K562 (cell line): Measurements from ENCODE around the gene CFP. TPM values are rescaled to one million over a fixed set of nuclear protein-coding genes. Genes with fewer than 3 reads are reported as not detected.

Experiments used
- ATAC-seq: fragments of 200-7000 bp; cut with Tn5 transposase; 3 replicates; pipeline ENCODE4 v1.9.1; 2020; ENCODE audit warnings: moderate library complexity
- BruUV-seq: library from RNA; stranded (reverse); fragments of 400-500 nt; replicated peaks from 2 replicates; lab custom pipeline; 2021; lab: Mats Ljungman, UMichigan
- CTCF ChIA-PET: fragments of 300-600 bp; formaldehyde crosslinking; extraction: SDS; loops from one replicate; lab custom pipeline; 2021; ENCODE audit warnings: low intra/inter-chr PET ratio; lab: Yijun Ruan, JAX
- POLR2A ChIA-PET: fragments of 300-600, 350-650 bp; sonication (Branson Sonifier 250); formaldehyde crosslinking; extraction: SDS; loops from one replicate; lab custom pipeline; 2021; ENCODE audit warnings: antibody characterized with exemption, inconsistent platforms; lab: Yijun Ruan, JAX
- DNase-seq, 4 experiments: peaks; one replicate each; pipeline versions ENCODE4 v3.0.0 to v3.0.0-alpha.2; 2011 to 2018; ENCODE audit warnings: low spot score in 3 of 4, mixed read lengths in 3 of 4; ENCODE audit errors: extremely low read depth in 1 of 4
- FAIRE-seq: peaks from 2 replicates; lab custom pipeline; 2011; peaks lifted over from hg19 to GRCh38; lab: Jason Lieb, UNC
- H2AFZ ChIP-seq: 2 replicates; pipeline ENCODE4 v1.6.0; 2011; ENCODE audit warnings: low read depth, low read length, control low read depth, inconsistent platforms
- H3K27ac ChIP-seq: fragments of 200-600 bp; 3 replicates; pipeline ENCODE4 v1.8.0; 2011; ENCODE audit warnings: low read depth, mild to moderate bottlenecking, control low read depth, inconsistent platforms, low read length, moderate library complexity, mixed read lengths; ENCODE audit errors: extremely low read depth
- H3K27me3 ChIP-seq, 2 experiments: fragments of 300-600 bp in 1 of 2; 2 replicates in 1 of 2; 3 replicates in 1 of 2; pipeline versions ENCODE4 v1.6.0 to v1.8.0; 2011; ENCODE audit warnings: inconsistent platforms in 2 of 2, low read length in 2 of 2, mild to moderate bottlenecking in 1 of 2, mixed read lengths in 1 of 2, moderate library complexity in 1 of 2; ENCODE audit not compliant: control insufficient read depth in 2 of 2, insufficient read depth in 2 of 2
- H3K36me3 ChIP-seq: fragments of 300-600 bp; 3 replicates; pipeline ENCODE4 v1.8.0; 2011; ENCODE audit warnings: mild to moderate bottlenecking, low read length, inconsistent platforms; ENCODE audit not compliant: control insufficient read depth, insufficient read depth
- H3K4me1 ChIP-seq, 2 experiments: fragments of 200-600 bp in 1 of 2; replicated peaks in 1 of 2; 2 replicates in 1 of 2; 3 replicates in 1 of 2; pipeline versions ENCODE4 v1.5.1 to v1.8.0; 2011; ENCODE audit warnings: inconsistent platforms in 2 of 2, low read length in 2 of 2, mild to moderate bottlenecking in 1 of 2, mixed read lengths in 1 of 2, moderate library complexity in 1 of 2; ENCODE audit not compliant: control insufficient read depth in 2 of 2, insufficient read depth in 2 of 2
- H3K4me2 ChIP-seq: 2 replicates; pipeline ENCODE4 v1.6.1; 2011; ENCODE audit warnings: low read length, control low read depth, inconsistent platforms, mixed read lengths; ENCODE audit not compliant: insufficient read depth
- H3K4me3 ChIP-seq: fragments of 200-600 bp; sonication (generic), shearing (Covaris generic); 2 replicates; pipeline ENCODE4 v1.5.1; 2016; ENCODE audit warnings: control low read depth, inconsistent platforms
- H3K79me2 ChIP-seq: fragments of 200-600 bp; 3 replicates; pipeline ENCODE4 v1.8.0; 2011; ENCODE audit warnings: low read length, inconsistent platforms; ENCODE audit not compliant: control insufficient read depth, insufficient read depth
- H3K9ac ChIP-seq, 2 experiments: 2 replicates each; pipeline versions ENCODE4 v1.6.0 to v1.6.1; 2011; ENCODE audit warnings: low read depth in 2 of 2, low read length in 2 of 2, control low read depth in 1 of 2, inconsistent platforms in 1 of 2, mild to moderate bottlenecking in 1 of 2, mixed read lengths in 1 of 2; ENCODE audit not compliant: insufficient read depth in 1 of 2
- H3K9me1 ChIP-seq: one replicate; pipeline ENCODE4 v1.6.0; 2011; ENCODE audit warnings: inconsistent platforms, mild to moderate bottlenecking, low read length, moderate library complexity; ENCODE audit not compliant: control insufficient read depth, insufficient read depth
- H3K9me3 ChIP-seq: replicated peaks from 2 replicates; pipeline ENCODE4 v1.5.1; 2011; ENCODE audit warnings: low read depth, low read length, inconsistent platforms; ENCODE audit not compliant: control insufficient read depth, insufficient read depth
- H4K20me1 ChIP-seq: replicated peaks from 2 replicates; pipeline ENCODE4 v1.6.1; 2011; ENCODE audit warnings: low read length, inconsistent platforms, mixed read lengths; ENCODE audit not compliant: control insufficient read depth, insufficient read depth
- DNMT1 ChIP-seq: fragments of 450-650 bp; IDR thresholded peaks from 2 replicates; pipeline ENCODE4 v1.6.1; 2016; ENCODE audit warnings: antibody characterized with exemption, mild to moderate bottlenecking
- SMC3 ChIP-seq: conservative IDR thresholded peaks from 2 replicates; pipeline ENCODE4 v1.6.1; 2011; ENCODE audit warnings: low read depth, low read length, improper control_type of control experiment; ENCODE audit not compliant: insufficient read depth
- TEAD1 ChIP-seq, 2 experiments: fragments of 450-650 bp in 1 of 2; sonication (generic) in 1 of 2; formaldehyde crosslinking; IDR thresholded peaks; 2 replicates each; pipeline versions ENCODE4 v1.4.0 to v1.8.0; 2020 to 2022; ENCODE audit warnings: mild to moderate bottlenecking in 2 of 2, missing genetic modification reagents in 1 of 2
- WGBS: fragments of 100-300 bp; shearing (Covaris generic); methylation state at CpG from one replicate; pipeline ENCODE4 v1.1.6; 2016; ENCODE audit warnings: low coverage, mixed read lengths; ENCODE audit not compliant: insufficient coverage; ENCODE audit errors: missing lambda C conversion rate; 5-methylcytosine and 5-hydroxymethylcytosine counted together
- in situ Hi-C: fragments of 300-500 bp; cut with MboI; formaldehyde crosslinking; loops from 4 replicates; pipeline ENCODE4 v1.15.0; 2018; ENCODE audit warnings: inconsistent platforms, mixed read lengths
- intact Hi-C: fragments of 100-400 bp; cut with micrococcal nuclease; formaldehyde crosslinking; loops from 2 replicates; pipeline ENCODE4 v1.14.2; 2022
- polyA plus RNA-seq, 8 experiments: library from polyadenylated mRNA; depleted of rRNA in 4 of 8; stranded (reverse) in 5 of 8; unstranded in 3 of 8; fragments of >200 nt; fragmentation: Nextera tagmentation in 2 of 8; fragmentation: Illumina TruSeq in 1 of 8; extraction: Ambion mirVana in 2 of 8; extraction: Trizol in 1 of 8; gene quantifications; 2 replicates each; pipeline versions ENCODE4 v1.2.1 to v1.2.3, GENCODE V29; 2011 to 2014; ENCODE audit warnings: inconsistent platforms in 1 of 8, missing spikeins in 1 of 8
- total RNA-seq, 7 experiments: library from RNA; depleted of rRNA in 6 of 7; stranded (reverse); fragments of >200 nt in 6 of 7; fragmentation: Illumina TruSeq in 2 of 7; extraction: Trizol in 2 of 7; gene quantifications; 2 replicates each; pipeline versions ENCODE4 v1.2.1 to v1.2.3, GENCODE V29; 2011 to 2021; ENCODE audit warnings: low replicate concordance in 1 of 7
- TF ChIP-seq, protein P1 (sequence below), 3 experiments: fragments of 200-800 bp in 1 of 3; sonication (Bioruptor generic) in 1 of 3; sonication (generic) in 1 of 3; formaldehyde crosslinking in 1 of 3; IDR thresholded peaks; 2 replicates each; pipeline versions ENCODE4 v1.6.1 to v1.8.0; 2016 to 2022; ENCODE audit warnings: mild to moderate bottlenecking in 2 of 3, missing compliant biosample characterization in 2 of 3, missing genetic modification characterization in 2 of 3, missing genetic modification reagents in 1 of 3

CFP gene
- total and polyA plus RNA-seq, 9 of the 15 experiments (the other 6 are each of a cell fraction or from before 2014, with no cell fraction given): 0.18 to 2.0 (median 0.55) TPM

- TF ChIP-seq TEAD1 (CRISPR knock-in tag; IDR thresholded peaks at IDR 0.05) (no peak), DNMT1 (no peak)
These were observed 50.2 kb downstream of the CFP start (continued) for GRCh38 chrX:47579537-47579936.

DNA sequence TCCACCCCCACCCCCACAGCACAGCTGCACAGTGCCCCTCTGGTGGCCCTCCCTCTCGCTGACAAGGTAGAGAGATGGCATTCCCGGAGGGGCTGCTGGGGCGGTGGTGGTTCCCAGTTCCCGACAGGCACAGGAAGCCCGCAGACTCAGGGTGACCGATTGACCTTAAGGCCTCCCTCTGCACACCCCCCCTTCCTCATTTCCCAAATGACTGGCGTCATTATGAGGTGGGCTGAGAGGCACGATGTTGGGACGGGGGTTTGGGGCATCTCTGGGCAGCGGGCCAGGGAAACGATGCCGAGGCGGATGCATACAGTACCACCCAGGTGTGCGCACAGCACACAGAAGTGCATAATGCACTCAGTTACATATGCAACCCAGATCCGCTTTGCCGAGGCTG lies 51.0 kb downstream of the CFP start:
- CTCF ChIA-PET: no interaction called here
- ATAC-seq (no peak), DNase-seq (no peak), FAIRE-seq (no peak)
- Histone ChIP-seq H3K4me2 (no peak overlapping the region), H3K9me1 (no peaks in the 10 kb centered on the region), H3K27ac (no peak overlapping the region), H4K20me1 (no peaks in the 10 kb centered on the region), H3K9me3 (no peaks in the 10 kb centered on the region), H3K4me3 (no peak overlapping the region), H3K79me2 (peaks cover 21% of the 10 kb centered on the region), H2AFZ (peak overlapping the region; percentile 86; the same call in 1 of the 2 replicates), H3K9ac (no peak overlapping the region), H3K27me3 (no peaks in the 10 kb centered on the region), H3K36me3 (peaks cover 6% of the 10 kb centered on the region; the same call in 2 of the 3 replicates), H3K4me1 (peaks cover 20 to 42% of the 10 kb centered on the region in 2 experiments; a peak in 4 of 5 replicates)
- 80% methylated on average over 14 of the region's 16 CpGs for WGBS
- BruUV-seq: no TSS peak
- no peak for TF ChIP-seq SMC3
- TF ChIP-seq, protein P1, sequence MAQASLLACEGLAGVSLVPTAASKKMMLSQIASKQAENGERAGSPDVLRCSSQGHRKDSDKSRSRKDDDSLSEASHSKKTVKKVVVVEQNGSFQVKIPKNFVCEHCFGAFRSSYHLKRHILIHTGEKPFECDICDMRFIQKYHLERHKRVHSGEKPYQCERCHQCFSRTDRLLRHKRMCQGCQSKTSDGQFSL (CRISPR knock-in tag; IDR thresholded peaks at IDR 0.05): peak; percentile 59; the same call in 1 of the 2 replicates
- TF ChIP-seq, protein P1 (tag; IDR thresholded peaks at IDR 0.05): no peak
- intact Hi-C loops: no loop called here
- in situ Hi-C loops: no loop called here
- POLR2A ChIA-PET: no interaction called here
